ENCODE data around the gene SMTNL2.

Gene SMTNL2

DNA sequence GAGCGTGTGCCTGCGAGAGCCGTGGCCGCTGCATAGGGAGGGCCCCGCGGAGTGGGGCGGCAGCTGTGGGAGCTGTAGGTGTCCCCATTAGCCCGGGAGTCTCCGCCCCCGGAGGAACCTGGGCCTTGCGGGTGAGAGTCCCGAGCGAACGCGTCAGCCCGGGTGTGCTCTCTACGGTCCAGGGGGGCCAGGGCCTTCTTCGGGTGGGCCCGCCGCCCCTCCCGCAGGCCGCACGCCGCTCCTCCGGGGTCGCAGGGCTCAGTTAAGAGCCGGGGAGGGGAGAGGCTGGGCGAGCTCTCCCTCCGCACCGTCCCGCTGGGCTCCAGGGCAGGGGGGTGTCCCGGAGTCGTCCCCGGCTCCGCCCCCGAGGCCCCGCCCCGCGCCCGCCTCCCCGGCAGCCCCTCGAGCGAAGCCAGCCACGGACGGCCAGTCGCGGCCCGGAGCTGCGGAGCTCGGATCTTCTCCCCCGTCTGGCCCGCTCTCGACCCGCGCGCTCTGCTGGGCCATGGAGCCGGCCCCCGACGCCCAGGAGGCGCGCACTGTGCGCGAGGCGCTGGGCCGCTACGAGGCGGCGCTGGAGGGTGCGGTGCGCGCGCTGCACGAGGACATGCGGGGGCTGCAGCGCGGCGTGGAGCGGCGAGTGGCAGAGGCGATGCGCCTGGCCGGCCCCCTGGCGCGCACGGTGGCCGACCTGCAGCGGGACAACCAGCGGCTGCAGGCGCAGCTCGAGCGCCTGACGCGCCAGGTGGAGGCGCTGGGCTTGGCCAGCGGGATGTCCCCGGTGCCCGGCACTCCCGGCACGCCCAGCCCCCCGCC, at the start of gene SMTNL2:
Gene SMTNL2, plus strand, starts transcription at position 429 of the 816 bp plus-strand sequence. Its CDS starts 77 bp downstream, at position 506.
- no peak for DNase-seq

DNA sequence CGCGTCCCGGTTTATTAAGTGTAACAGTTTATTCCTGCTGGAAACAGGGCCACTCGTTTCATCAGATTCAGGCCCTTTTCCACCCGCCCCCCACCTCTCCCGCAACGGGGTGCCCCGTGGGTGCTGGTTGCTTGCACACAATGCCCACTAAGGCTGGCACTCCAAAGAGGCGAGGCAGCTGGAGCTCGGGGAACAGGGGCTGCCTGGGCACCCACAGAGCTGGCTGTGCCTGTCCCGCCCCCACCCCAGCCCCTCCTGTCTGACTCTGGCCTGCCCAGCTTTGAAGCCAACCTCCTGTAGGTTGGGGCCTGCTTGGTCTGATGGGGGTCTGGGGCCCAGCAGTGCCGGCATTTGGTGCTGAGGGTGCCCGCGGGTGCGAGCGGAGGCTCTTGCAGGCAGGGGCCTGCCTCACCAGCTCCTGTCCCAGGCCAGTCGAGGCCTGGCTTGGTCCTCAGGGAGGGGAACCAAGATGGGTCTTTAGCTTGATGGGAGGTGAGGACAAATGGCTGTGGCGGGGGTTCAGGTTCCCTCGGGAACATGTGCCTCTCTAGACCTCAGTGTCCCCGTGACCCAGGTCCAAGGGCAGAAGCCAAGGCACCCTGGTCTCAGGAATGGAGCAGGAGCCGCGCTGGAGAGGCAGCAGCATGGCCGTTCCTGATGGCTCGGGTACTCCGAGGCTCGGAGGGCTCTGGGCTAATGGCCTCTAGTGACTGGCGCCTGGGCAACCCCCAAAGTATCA, 49.2 kb upstream of the SMTNL2 start:
- DNase-seq = peak; percentile 74

DNA sequence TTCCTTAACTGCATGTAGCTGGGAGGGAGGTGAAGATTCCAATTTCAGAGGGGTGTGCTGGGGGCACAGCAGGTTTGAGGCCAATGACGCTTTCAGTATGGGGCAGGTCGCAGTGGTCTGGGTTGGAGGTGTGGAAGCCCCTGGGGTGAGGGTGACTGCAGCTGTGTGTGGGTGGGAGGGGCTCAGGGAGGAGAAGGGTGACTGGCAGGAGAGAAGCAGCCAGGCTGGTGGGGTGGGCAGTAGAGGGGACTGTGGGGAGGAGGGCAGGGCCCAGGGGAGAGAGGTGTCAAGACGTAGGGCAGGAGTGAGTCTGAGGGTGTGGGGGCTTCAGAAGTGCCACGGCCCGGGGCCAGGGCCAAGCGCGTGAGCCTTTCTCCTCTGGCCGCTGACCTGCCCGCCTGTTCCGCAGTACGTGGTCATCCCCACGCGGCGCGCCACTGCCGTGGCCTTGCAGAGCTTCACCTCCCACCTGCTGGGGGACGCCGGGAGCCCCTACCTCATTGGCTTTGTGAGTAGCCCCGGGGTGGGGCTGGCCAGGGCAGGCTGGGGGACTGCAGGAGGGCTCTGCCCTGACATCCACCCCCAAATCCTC, 48.6 kb upstream of the SMTNL2 start:
- DNase-seq = peak; percentile 76

DNA sequence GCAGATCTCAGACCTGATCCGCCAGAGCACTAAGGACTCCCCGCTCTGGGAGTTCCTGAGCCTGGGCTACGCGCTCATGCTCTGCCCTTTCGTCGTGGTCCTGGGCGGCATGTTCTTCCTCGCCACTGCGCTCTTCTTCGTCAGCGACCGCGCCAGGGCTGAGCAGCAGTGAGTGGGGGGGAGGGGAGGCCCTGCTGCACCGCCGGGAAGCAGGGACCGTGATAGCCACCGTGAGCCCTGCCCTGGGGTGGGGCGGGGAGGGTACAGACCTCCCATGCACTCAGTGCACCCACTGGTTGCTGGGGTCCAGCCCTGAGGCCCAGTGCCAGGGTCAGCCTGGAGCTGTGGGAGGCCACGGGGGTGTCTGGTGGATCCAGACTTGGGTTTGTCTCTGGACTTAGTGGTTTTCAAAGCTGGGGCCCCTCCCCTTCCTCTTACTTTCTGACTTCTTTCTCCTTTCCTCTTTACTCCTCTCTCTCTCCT, 48.0 kb upstream of the SMTNL2 start:
- DNase-seq = peak; percentile 76

DNA sequence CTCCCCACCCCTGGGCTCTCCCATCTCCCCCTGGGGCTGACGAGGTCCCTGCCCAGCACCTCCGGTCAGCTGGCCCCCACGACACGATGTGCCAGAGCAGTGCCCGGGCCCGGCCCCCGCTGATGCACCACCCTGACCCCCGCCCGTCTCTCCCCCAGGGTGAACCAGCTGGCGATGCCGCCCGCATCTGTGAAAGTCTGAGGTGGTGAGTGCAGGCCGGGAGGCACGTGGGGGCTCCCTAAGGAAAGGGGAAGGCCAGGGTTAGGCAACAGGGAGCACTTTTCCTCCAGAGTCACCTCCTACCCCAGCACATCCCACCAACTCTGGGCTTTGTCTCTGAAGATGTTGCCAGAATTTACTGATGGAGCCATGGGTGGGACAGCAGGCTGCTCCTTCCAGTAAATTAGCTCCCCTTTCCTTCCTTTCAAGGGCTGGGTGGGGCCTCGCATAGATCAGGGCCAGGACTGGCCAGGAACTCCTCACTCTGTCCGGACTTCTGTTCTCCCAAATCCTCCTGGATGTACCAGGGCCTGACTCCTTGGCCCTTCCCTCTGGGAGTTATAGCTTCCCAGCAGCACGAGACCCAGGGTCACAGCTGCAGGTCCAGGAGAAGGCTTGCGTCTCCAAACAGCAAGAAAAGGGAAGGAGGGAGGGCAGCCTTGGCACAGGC, 47.5 kb upstream of the SMTNL2 start:
- peak; percentile 63 for DNase-seq

DNA sequence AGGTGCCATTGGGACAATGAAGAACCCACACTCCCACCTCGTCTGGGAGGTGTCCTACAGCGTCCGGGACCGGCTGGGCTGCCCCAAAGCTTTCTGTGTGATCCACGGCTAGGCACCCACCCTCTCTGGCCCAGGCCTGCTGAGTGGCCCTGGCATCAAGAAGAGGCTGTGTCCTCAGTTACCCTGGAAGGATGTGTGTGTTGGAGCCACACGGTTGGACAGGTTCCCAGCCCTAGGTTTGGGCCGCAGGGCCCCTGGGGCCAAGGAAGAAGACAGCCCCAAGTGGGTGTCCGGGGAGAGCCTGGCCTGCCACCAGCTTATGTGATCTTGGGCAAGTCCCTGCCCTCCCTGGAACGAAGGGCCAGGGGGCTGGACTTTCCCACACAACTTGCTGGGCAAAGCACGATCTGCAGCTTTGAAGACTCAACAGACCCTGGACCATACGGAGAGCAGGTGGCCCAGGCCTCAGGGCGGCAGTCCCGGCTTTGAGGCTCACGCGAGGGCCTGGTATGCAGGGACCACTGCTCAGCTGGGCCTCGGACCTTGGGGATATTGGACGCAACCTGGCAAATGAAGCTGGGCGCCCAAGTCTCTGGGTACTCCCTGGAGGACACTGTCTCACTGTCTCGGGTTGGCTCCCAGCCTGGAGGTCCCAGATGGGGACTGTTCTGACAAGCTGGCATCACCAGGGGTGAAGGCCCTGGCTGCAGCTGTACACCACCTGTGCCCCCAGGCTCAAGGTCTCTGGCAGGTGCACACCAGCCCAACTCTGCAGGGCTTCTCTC, 46.7 kb upstream of the SMTNL2 start:
- no peak for DNase-seq

DNA sequence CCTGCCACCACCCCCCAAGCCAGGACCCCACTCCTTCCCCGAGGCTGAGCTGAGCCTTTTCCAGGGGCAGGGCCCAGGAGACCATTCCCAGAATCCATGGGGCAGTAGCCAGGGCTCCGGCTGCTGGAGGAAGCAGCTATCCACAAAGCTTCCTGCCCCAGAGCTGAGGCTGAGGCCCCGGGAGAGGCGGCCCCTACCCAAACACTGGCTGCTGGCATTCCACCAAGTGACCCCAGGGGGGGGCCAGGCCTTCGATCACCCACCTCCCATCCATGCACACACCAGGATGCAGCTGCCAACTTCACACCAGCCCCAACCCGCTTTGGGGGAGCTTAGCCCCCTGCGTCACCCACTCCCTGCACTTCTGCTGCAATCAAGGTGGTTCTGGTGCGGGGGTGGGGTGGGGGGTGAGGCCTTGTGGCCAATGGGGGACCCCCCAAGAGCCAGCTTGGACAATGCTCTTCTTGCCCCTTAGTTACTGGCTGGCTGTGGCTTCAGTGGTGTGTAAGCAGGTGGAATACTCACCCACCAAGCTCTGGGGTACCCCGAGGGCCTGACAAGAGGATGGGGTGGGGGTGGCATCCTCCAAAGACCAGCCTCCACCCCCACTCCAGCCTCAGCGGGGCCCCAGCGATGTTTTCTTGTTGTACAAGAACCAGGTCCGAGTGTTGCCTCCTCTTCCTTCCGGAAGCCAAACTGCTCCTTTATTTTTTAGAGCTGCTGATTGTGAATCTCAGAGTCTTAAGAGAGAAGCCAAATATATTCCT, 45.9 kb upstream of the SMTNL2 start:
- no peak for DNase-seq

DNA sequence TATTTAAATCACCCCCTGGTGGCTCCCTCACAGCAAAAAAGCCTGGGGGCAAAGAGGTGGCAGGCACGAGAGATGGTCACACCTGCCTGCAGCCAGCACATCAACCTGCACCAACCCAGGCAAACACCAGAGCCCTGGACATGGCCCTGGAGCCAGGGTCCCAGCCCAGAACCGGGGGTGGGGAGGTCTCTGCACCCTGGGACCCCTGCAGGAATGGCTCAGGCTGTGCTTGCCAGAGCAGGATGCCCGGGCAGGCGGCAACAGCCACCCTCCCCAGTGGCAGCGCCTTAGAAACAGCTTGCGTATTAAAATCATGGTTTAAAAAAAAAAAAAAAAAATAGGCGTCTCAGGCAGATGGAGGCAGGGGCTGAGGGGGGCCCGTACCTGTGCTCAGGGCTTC, 45.3 kb upstream of the SMTNL2 start:
- DNase-seq = no peak

DNA sequence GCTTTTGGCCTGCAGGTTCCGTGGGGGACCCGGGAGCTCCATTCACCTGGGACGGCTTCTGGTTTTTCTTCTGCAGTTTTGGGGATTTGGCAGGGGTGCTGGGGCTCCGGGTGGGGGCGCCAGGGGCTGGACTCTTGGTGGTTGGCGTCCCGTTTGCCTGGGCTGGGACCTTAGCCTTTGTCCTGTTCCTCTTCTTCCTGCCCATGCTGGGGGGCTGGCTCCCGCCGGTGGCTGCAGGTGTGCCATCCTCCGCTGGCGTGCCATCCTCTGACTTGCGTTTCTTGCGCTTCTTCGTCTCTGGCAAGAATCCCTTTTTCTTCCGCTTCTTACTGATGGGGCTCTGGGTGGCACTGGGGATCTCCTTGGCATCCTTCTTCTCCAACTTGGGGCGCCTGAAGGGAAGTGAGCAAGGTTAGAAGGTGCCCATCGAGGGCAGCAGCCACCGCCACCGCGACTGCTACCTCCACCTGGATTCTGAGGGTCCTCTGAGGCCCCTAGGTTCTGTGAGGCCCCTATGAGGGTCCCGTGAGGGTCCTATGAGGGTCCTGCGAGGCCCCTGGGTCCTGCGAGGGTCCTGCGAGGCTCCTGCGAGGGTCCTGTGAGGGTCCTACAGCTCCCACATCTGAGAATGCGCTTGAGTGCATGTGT, 44.6 kb upstream of the SMTNL2 start:
- no peak for DNase-seq

DNA sequence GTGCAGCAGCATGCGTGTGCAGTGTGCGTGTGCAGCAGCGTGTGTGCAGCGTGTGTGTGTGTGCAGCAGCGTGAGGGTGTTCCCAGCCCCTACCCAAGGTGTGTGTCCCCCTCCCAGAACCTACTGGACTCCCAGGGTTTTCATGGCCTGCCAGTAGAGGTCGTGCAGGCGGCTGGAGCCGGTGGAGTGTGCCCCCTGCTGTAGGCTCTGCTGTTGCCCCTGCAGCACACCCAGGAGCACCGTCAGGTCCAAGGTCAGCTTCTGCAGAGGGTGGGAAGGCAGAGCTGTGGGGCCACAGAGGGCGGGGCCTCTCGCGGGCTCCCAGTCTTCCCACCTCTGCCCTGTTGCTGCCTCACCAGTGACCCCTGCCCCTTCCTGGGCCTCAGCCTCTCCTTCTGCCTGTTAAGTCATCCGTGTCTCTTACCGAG, 44.1 kb upstream of the SMTNL2 start:
- peak; percentile 35 for DNase-seq

DNA sequence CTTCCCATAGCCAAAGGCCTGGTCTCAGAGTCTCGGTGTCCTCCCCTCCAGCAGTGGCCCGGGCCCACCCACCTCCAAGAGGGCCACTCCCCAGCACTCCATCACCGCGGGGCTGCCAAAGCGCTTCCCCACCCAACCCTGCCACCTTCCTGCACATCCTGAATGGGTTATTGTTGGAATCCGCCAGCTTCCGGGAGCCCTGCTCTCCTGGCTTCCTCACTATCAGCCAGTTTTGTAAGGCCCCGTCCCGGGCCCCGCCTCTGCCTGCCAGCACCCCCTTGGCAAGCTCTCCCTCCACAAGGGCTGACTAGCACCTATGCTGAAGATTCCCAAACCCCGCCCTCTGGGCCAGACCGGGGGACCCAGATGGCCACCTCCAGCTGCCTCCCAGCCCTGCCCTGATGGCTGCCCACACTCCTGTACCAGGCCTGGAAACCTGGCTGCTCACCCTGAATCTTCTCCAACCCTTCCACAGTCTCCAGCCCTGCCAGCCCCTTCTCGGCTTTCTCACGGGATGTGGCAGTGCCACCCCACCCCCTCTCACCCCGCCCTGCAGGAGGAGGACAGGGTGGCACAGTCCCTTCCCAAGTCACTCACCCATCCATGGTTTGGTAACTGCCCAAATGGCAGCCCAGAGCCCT, 43.5 kb upstream of the SMTNL2 start:
- DNase-seq = no peak

DNA sequence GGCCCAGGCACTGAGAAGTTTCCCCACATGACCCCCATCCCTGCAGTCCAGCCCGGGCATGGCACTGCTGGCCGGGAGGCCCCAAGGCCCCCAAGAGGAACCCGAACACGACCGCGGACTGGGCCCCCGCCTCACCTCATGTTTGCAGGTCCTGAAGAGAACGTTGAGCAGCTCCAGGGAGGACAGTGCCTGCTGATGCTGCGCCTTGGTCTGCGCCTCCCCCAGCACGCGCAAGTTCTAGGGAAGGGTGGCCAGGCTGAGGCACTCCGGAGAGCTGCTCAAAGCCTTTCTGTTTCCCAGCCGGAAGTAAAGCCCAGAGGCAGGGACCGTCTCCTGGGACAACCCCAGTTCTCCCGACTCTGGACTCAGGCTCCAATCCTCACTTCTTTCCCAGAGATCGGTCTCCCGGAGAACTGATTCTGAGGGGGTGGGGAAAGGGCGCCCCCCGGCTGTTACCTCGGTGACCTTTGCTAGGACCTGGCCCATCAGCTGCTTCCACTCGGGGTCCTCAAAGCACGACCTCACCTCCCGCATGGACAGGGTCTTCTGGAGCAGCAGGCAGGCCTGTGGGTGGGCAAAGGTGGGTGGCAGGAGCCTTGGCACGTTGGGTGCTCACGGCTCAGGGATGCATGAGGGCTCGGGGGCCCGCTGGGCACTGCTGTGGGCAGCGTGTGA, 42.9 kb upstream of the SMTNL2 start:
- no peak for DNase-seq

DNA sequence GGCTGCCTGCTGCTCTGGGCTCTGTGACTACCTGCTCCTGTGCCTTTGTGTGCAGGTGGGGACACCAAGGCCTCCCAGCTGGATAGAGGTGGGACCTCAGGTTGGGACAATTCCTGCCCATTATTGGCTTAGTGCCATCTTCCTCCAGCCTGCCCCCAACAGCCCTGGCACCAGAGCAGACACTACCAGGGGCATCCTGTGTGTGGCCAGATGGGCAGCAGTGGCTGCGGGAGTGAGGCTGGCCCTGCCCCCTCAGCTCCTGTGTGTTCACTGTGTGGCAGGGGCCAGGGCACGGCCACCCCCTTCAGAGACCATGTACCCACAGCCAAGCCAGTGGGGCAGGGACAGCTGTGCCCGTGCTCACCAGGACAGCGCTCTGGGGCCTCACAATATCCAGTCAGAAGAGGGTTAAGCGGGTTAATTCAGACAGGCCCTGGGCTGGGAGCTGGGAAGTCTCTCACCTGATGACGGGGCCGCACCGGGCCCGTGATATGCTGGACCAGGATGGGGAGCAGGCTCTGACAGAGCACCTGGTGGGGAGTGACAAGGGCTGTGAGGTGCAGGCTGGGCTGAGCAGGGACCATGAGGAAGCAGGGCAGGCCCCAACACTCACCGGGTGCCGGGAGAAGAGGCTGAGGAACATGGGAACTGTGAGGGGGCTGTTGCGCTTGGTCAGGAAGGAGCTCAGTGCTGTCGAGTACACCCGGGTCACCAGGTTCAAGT, 42.2 kb upstream of the SMTNL2 start:
- no peak for DNase-seq

DNA sequence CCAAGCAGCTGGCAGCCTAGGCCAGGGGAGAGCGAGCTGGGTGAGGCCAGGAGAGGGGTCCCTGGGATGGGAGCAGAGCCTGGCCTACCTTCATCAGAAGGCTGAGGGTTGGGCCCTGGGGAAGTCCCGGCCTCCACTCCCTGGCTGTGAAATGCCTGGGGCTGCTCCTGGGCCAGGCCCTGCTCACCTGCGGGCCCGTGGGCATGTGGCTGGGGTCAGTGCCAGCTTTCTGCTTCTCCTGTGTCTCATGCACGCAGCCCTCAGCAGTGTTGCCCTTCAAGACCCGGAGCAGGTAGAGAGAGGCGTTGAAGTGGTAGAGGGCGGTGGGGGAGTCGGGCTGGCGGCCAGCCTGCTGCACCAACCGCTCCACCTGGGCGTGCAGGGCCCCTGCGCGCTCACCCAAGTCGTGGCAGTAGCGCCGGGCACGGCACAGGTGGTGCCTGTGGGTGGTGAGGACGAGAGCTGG, 41.6 kb upstream of the SMTNL2 start:
- DNase-seq = no peak

DNA sequence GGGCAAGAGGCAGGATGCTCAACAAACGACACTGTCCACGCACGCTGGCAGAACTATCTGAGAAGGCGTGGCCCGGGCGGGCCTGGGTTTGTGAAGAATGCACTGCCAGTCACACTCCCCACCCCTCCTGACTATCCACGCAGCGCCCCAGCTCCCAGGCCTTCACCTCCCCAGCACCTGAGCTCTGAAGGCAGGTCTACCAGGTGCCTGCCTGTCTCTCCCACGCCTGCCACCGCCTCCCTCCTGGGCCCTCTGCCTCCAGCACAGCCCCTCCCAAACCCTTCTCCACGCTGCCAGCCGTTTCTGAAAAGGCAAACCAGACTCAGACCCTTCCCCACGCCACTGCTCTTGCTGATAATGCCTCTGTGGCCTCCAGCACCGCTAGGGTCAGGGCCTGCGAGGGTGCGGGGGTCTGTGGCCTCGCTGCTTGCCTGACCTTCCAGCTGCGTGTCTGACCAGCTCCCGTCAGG, 40.7 kb upstream of the SMTNL2 start:
- DNase-seq = no peak

DNA sequence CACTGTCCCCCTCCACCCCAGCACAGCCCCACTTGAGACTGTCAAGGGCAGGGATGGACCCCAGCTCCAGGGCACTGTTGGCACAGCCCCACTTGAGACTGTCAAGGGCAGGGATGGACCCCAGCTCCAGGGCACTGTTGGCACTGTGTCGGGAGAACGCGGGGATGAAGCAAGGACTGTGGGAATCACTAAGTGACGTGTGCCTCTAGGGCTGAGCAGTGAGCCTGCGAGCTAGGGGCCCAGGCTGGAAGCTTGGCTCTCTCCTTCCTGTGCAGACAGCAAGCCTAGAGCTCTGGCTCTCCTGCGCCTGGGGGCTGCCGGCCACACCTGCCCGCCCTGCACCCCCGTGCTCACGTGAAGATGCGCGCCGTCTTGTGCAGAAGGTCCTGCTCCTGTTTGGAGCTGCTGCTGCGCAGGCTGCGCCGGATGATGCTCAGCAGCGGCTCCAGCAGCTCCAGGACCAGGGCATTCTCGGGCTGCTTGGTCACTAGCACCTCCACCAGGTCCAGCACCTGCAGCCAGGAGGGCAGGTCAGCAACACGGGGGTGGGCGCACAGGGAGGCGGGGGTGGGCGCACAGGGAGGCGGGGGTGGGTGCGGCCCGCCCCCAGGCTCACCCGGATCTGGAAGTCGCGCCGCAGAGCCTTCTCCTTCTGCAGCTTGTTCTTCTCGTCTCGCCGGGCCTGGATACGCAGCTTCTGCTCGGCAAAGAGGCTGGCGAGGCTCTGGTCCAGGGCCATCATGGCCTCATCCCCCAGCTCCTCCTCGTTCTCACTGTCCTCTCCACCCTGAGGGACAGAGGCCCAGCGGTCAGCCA, 40.0 kb upstream of the SMTNL2 start:
- DNase-seq = no peak

DNA sequence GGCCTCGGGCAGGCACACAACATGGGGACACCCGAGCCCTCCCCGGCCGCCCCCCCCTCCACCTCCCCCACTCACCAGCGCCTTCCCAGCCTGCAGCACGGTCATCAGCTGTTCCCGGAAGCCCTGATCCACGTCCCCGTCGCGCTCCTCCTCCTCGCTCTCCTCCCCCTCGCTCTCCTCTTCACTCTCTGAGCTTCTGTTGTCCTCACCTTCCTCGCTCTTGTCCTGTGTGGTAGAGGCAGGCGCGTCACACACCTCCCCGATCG, 39.4 kb upstream of the SMTNL2 start:
- no peak for DNase-seq

All from NCI-H82 (cell line).